Non-pigmented ciliary epithelial cell (primary cell): Measurements from ENCODE around the gene DMC1.
"Not testable (repeated sequence)": the region's sequence is repeated elsewhere in the genome, so short reads cannot be mapped to it uniquely, and the experiment has no call there.

Experiments used
- DNase-seq: peaks from one replicate; pipeline ENCODE4 v3.0.0-alpha.2; 2010; ENCODE audit warnings: low read depth

DMC1 gene

GRCh38 chr22:38569972-38570778 lies at the start of gene DMC1:
TSS of gene DMC1 (minus strand) at chr22:38570183. CDS start at chr22:38568256, 1,927 bp downstream.
- no peak for DNase-seq

- no peak for DNase-seq
These were observed 48.7 kb upstream of the DMC1 start for GRCh38 chr22:38618682-38619081.

- DNase-seq: no peak
These were observed 48.3 kb upstream of the DMC1 start for GRCh38 chr22:38618258-38618657.

- DNase-seq: not testable (repeated sequence)
These were observed 45.1 kb upstream of the DMC1 start for GRCh38 chr22:38615064-38615405.

- DNase-seq: no peak
These were observed 44.5 kb upstream of the DMC1 start for GRCh38 chr22:38614332-38615063.

- DNase-seq: no peak
These were observed 43.6 kb upstream of the DMC1 start for GRCh38 chr22:38613588-38613987.

- DNase-seq: no peak
These were observed 42.4 kb upstream of the DMC1 start for GRCh38 chr22:38612217-38613006.

- no peak for DNase-seq
These were observed 41.6 kb upstream of the DMC1 start for GRCh38 chr22:38611559-38611958.

GRCh38 chr22:38610234-38610633 lies 40.3 kb upstream of the DMC1 start:
- no peak for DNase-seq

- DNase-seq: no peak
These were observed 39.2 kb upstream of the DMC1 start for GRCh38 chr22:38608992-38609750.

GRCh38 chr22:38607680-38608079 lies 37.7 kb upstream of the DMC1 start:
- no peak for DNase-seq

GRCh38 chr22:38602166-38602565 lies 32.2 kb upstream of the DMC1 start:
- DNase-seq: no peak

GRCh38 chr22:38601221-38601764 lies 31.3 kb upstream of the DMC1 start:
- DNase-seq: no peak

GRCh38 chr22:38599466-38599865 lies 29.5 kb upstream of the DMC1 start:
- no peak for DNase-seq

GRCh38 chr22:38582923-38583322 lies 12.9 kb upstream of the DMC1 start:
- not testable (repeated sequence) for DNase-seq

- DNase-seq: no peak
These were observed 8.5 kb upstream of the DMC1 start for GRCh38 chr22:38578505-38578904.

GRCh38 chr22:38572065-38572464 lies 2.1 kb upstream of the DMC1 start:
- DNase-seq: no peak

GRCh38 chr22:38570779-38571364 lies 889 bp upstream of the DMC1 start:
- no peak for DNase-seq

- no peak for DNase-seq
These were observed 607 bp downstream of the DMC1 start for GRCh38 chr22:38569181-38569971.

GRCh38 chr22:38567531-38568285 lies 2.3 kb downstream of the DMC1 start:
- DNase-seq: no peak
